GM21515 (cell line): ENCODE results near the gene CIDEA.

Experiments used
- ATAC-seq: cut with Tn5 transposase; IDR thresholded peaks from one replicate; pipeline ENCODE4 v1.9.1; 2021; ENCODE audit not compliant: unreplicated experiment

Gene CIDEA

GRCh38 chr18:12296457-12296856, 42.3 kb downstream of the CIDEA start:
- ATAC-seq: no peak

- no peak for ATAC-seq
Measured at GRCh38 chr18:12299862-12300261, 45.7 kb downstream of the CIDEA start.

GRCh38 chr18:12301263-12302005, 47.3 kb downstream of the CIDEA start:
- no peak for ATAC-seq

GRCh38 chr18:12302391-12303147, 48.4 kb downstream of the CIDEA start:
- no peak for ATAC-seq

GRCh38 chr18:12304351-12305210, 50.4 kb downstream of the CIDEA start:
- ATAC-seq: no peak

- ATAC-seq: no peak
Measured at GRCh38 chr18:12305211-12305610, 51.0 kb downstream of the CIDEA start.

GRCh38 chr18:12305930-12306629, 51.9 kb downstream of the CIDEA start:
- ATAC-seq: no peak

- no peak for ATAC-seq
Measured at GRCh38 chr18:12306752-12307700, 52.9 kb downstream of the CIDEA start.

- ATAC-seq: peak; percentile 54
Measured at GRCh38 chr18:12307701-12308385, 53.7 kb downstream of the CIDEA start, which contains the start of gene TUBB6. TUBB6 (plus strand) TSS chr18:12308241; CDS start chr18:12308293, 52 bp downstream.

- peak; percentile 63 for ATAC-seq
Measured at GRCh38 chr18:12308386-12309100, 54.4 kb downstream of the CIDEA start.

- no peak for ATAC-seq
Measured at GRCh38 chr18:12309683-12310198, 55.6 kb downstream of the CIDEA start.

- no peak for ATAC-seq
Measured at GRCh38 chr18:12310762-12311161, 56.6 kb downstream of the CIDEA start.

GRCh38 chr18:12312976-12313375, 58.8 kb downstream of the CIDEA start:
- ATAC-seq: no peak

GRCh38 chr18:12313530-12314245, 59.5 kb downstream of the CIDEA start:
- ATAC-seq: no peak

GRCh38 chr18:12314591-12315305, 60.6 kb downstream of the CIDEA start:
- ATAC-seq: no peak

- ATAC-seq: peak; percentile 41
Measured at GRCh38 chr18:12315490-12315889, 61.3 kb downstream of the CIDEA start.

- ATAC-seq: peak; percentile 10
Measured at GRCh38 chr18:12315911-12316310, 61.8 kb downstream of the CIDEA start.
